Endodermal cell (in vitro differentiated cells): ENCODE measurements around the gene SRGAP1. TPM values are rescaled to one million over a fixed set of nuclear protein-coding genes. Genes with fewer than 3 reads are reported as not detected.

ENCODE experiments used
- DNase-seq: peaks from one replicate; pipeline ENCODE4 v3.0.0-alpha.2; 2017
- H3K27ac ChIP-seq: 2 replicates; pipeline ENCODE4 v1.5.1; 2013; ENCODE audit warnings: mild to moderate bottlenecking, low read depth, low read length, moderate library complexity
- H3K27me3 ChIP-seq: 2 replicates; pipeline ENCODE4 v1.6.1; 2013; ENCODE audit warnings: mild to moderate bottlenecking, low read length, moderate library complexity; ENCODE audit not compliant: insufficient read depth, control insufficient read depth, poor library complexity, severe bottlenecking
- H3K36me3 ChIP-seq: 2 replicates; pipeline ENCODE4 v1.7.0; 2013; ENCODE audit warnings: mild to moderate bottlenecking, low read length, moderate library complexity; ENCODE audit not compliant: control insufficient read depth, insufficient read depth
- H3K4me1 ChIP-seq: one replicate; pipeline ENCODE4 v1.7.0; 2013; ENCODE audit warnings: low read length; ENCODE audit not compliant: control insufficient read depth, insufficient read depth
- H3K4me3 ChIP-seq: 2 replicates; pipeline ENCODE4 v1.5.1; 2013; ENCODE audit warnings: mild to moderate bottlenecking, low read length, moderate library complexity
- H3K9ac ChIP-seq: 2 replicates; pipeline ENCODE4 v1.6.1; 2013; ENCODE audit warnings: mild to moderate bottlenecking, low read length, moderate library complexity; ENCODE audit not compliant: poor library complexity, severe bottlenecking; ENCODE audit errors: extremely low read depth
- H3K9me3 ChIP-seq: 2 replicates; pipeline ENCODE4 v1.6.1; 2013; ENCODE audit warnings: mild to moderate bottlenecking, low read length, moderate library complexity; ENCODE audit not compliant: control insufficient read depth
- H3K27ac Mint-ChIP-seq: 2 replicates; pipeline ENCODE4 v1.8.0; 2020; ENCODE audit warnings: mixed read lengths
- H3K27me3 Mint-ChIP-seq: 2 replicates; pipeline ENCODE4 v1.8.0; 2021; ENCODE audit warnings: mild to moderate bottlenecking, mixed read lengths; ENCODE audit not compliant: insufficient read depth
- H3K36me3 Mint-ChIP-seq: 2 replicates; pipeline ENCODE4 v1.8.0; 2020; ENCODE audit warnings: low read depth, mixed read lengths
- H3K4me1 Mint-ChIP-seq: 2 replicates; pipeline ENCODE4 v1.8.0; 2020; ENCODE audit warnings: mixed read lengths
- H3K4me3 Mint-ChIP-seq: 2 replicates; pipeline ENCODE4 v1.8.0; 2020; ENCODE audit warnings: mild to moderate bottlenecking, moderate library complexity, mixed read lengths
- H3K9me3 Mint-ChIP-seq: 2 replicates; pipeline ENCODE4 v1.8.0; 2020; ENCODE audit warnings: mild to moderate bottlenecking, mixed read lengths
- CTCF ChIP-seq: fragments of 200-600 bp; sonication (generic); conservative IDR thresholded peaks from 2 replicates; pipeline ENCODE4 v1.5.0; 2021; ENCODE audit warnings: antibody characterized with exemption, mild to moderate bottlenecking
- WGBS, 2 experiments: methylation state at CpG; one replicate each; pipeline versions ENCODE4 v1.1.5 to v1.1.7; 2013; ENCODE audit warnings: missing lambda C conversion rate in 2 of 2, mixed read lengths in 1 of 2; ENCODE audit not compliant: insufficient coverage in 1 of 2, insufficient read length in 1 of 2; 5-methylcytosine and 5-hydroxymethylcytosine counted together
- total RNA-seq, 2 donors: library from RNA; stranded (reverse); fragmentation: NEBNext Ultra II Directional in 1 of 2; extraction: Animal tissue kit (Norgen Biotek cat#: 25700) in 1 of 2; gene quantifications; 2 replicates in 1 of 2; 3 replicates in 1 of 2; pipeline ENCODE4 v1.2.1, GENCODE V29; 2021

The SRGAP1 gene
- total RNA-seq, 2 donors from 2014 or later: 10.6 to 13.4 TPM

DNA sequence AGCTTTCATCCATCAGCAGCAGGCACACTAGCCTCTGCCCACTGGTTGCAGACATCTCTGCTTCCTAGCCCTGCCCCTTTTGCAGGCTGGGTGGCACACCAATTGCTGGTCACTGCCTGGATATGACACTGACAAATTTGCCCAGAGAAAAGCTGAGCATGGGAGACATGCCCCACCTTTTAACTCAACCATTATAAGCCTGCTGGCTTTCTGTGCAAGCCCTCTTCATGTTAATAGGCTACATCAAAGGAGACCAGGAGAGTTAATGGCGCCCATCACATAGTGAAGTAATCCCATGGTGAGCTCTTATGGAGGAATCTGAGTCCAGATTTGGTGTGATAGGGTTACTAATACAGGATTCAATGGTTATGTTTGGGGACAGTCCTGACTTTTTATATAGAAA is 238.4 kb downstream of the SRGAP1 start:
- no peak for DNase-seq
- Histone ChIP-seq H3K9ac (no peak overlapping the region), H3K9me3 (no peaks in the 10 kb centered on the region), H3K4me3 (no peak overlapping the region), H3K27ac (no peak overlapping the region), H3K27me3 (no peaks in the 10 kb centered on the region), H3K4me1 (no peaks in the 10 kb centered on the region), H3K36me3 (no peaks in the 10 kb centered on the region)
- Mint-ChIP-seq H3K36me3 (peaks cover 12% of the 10 kb centered on the region), H3K9me3 (no peaks in the 10 kb centered on the region), H3K4me3 (no peak overlapping the region), H3K27ac (no peak overlapping the region), H3K27me3 (no peaks in the 10 kb centered on the region), H3K4me1 (peaks cover 7% of the 10 kb centered on the region)
- TF ChIP-seq CTCF: no peak
- 80 to 94% methylated on average over 1 of the region's 1 CpG for WGBS, 2 experiments

- Histone ChIP-seq H3K36me3 (no peaks in the 10 kb centered on the region), H3K9ac (no peak overlapping the region), H3K27ac (no peak overlapping the region), H3K9me3 (no peaks in the 10 kb centered on the region), H3K4me3 (no peak overlapping the region), H3K4me1 (no peaks in the 10 kb centered on the region), H3K27me3 (no peaks in the 10 kb centered on the region)
- H3K27ac Mint-ChIP-seq: no peak overlapping the region
- no peaks in the 10 kb centered on the region for H3K27me3 Mint-ChIP-seq
- no peak overlapping the region for H3K4me3 Mint-ChIP-seq
- peaks cover 12% of the 10 kb centered on the region for H3K36me3 Mint-ChIP-seq
- peaks cover 12% of the 10 kb centered on the region for H3K4me1 Mint-ChIP-seq
- DNase-seq: no peak
- no peak for TF ChIP-seq CTCF
- H3K9me3 Mint-ChIP-seq: no peaks in the 10 kb centered on the region
- 96% methylated on average over 4 to 6 of the region's 6 CpGs for WGBS, 2 experiments
These were observed 239.0 kb downstream of the SRGAP1 start for GRCh38 chr12:64083285-64084210.

DNA sequence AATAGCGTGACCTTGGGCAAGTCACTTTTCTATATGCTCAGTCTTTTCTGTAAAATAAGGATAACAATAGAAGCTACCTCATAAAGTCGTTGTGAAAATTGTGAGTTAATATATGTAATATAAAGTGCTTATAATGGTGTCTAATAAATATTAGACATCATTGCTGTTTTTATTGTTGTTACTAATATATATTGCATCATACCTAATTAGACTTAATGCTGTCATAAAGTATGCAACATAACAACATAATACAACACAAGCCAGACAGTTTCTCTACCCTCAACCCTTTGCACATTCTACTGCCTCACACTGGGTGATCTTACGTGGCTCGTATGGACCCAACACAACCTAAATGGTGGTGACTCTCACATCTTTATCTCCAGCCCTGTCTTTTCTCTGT is 240.7 kb downstream of the SRGAP1 start:
- Histone ChIP-seq H3K36me3 (no peaks in the 10 kb centered on the region), H3K4me3 (no peak overlapping the region), H3K27ac (no peak overlapping the region), H3K4me1 (no peaks in the 10 kb centered on the region), H3K9ac (no peak overlapping the region), H3K9me3 (no peaks in the 10 kb centered on the region), H3K27me3 (no peaks in the 10 kb centered on the region)
- peaks cover 13% of the 10 kb centered on the region for H3K36me3 Mint-ChIP-seq
- no peak for TF ChIP-seq CTCF
- DNase-seq: no peak
- H3K9me3 Mint-ChIP-seq: no peaks in the 10 kb centered on the region
- H3K27me3 Mint-ChIP-seq: no peaks in the 10 kb centered on the region
- H3K4me1 Mint-ChIP-seq: peaks cover 18% of the 10 kb centered on the region
- 77 to 93% methylated on average over 2 of the region's 4 CpGs for WGBS, 2 experiments
- H3K4me3 Mint-ChIP-seq: no peak overlapping the region
- no peak overlapping the region for H3K27ac Mint-ChIP-seq
